Activated T-helper 2 cell treated with anti-CD3 and anti-CD28 coated beads, Interferon-gamma antibody, Interleukin-2, Interleukin-4, amounts not matched to agents 10 μg/mL and 5 μg/mL and 100 μg/mL, durations not matched to agents 14 hours and 24 hours and 36 hours (primary cell): ENCODE measurements around the gene EFCAB6. TPM values are rescaled to one million over a fixed set of nuclear protein-coding genes. Genes with fewer than 3 reads are reported as not detected.

Experiments
- DNase-seq: peaks from one replicate; pipeline ENCODE4 v3.0.0; 2021; ENCODE audit warnings: low spot score
- H3K27ac Mint-ChIP-seq: one replicate; pipeline ENCODE4 v1.8.0; 2021; ENCODE audit warnings: mixed read lengths
- H3K27me3 Mint-ChIP-seq: one replicate; pipeline ENCODE4 v1.8.0; 2021; ENCODE audit warnings: low read depth, mixed read lengths
- H3K36me3 Mint-ChIP-seq: one replicate; pipeline ENCODE4 v1.8.0; 2021; ENCODE audit warnings: low read depth, mixed read lengths
- H3K4me1 Mint-ChIP-seq: one replicate; pipeline ENCODE4 v1.8.0; 2021; ENCODE audit warnings: low read depth, mixed read lengths
- H3K4me3 Mint-ChIP-seq: one replicate; pipeline ENCODE4 v1.8.0; 2021; ENCODE audit warnings: low read depth, mild to moderate bottlenecking, moderate library complexity, mixed read lengths
- H3K9me3 Mint-ChIP-seq: one replicate; pipeline ENCODE4 v1.8.0; 2021; ENCODE audit warnings: mixed read lengths
- intact Hi-C: fragments of 100-400 bp; cut with micrococcal nuclease; formaldehyde crosslinking; loops from one replicate; pipeline ENCODE4 v1.15.1; 2023
- total RNA-seq: library from RNA; stranded (reverse); gene quantifications from 2 replicates; pipeline ENCODE4 v1.2.3, GENCODE V29; 2022

Gene EFCAB6
- total RNA-seq, 1 donor from 2014 or later = 0.11 TPM

- intact Hi-C loops = no loop called here
- Mint-ChIP-seq H3K4me3 (no peak overlapping the region), H3K36me3 (no peaks in the 10 kb centered on the region), H3K27ac (no peak overlapping the region), H3K4me1 (no peaks in the 10 kb centered on the region), H3K27me3 (no peaks in the 10 kb centered on the region), H3K9me3 (no peaks in the 10 kb centered on the region)
- no peak for DNase-seq
These were observed 19.7 kb upstream of the EFCAB6 start for GRCh38 chr22:43831561-43832392.

GRCh38 chr22:43830931-43831560, 18.9 kb upstream of the EFCAB6 start:
- H3K36me3 Mint-ChIP-seq = no peaks in the 10 kb centered on the region
- no peak for DNase-seq
- intact Hi-C loops = no loop called here
- H3K4me3 Mint-ChIP-seq = no peak overlapping the region
- H3K27ac Mint-ChIP-seq = no peak overlapping the region
- H3K4me1 Mint-ChIP-seq = no peaks in the 10 kb centered on the region
- H3K27me3 Mint-ChIP-seq = no peaks in the 10 kb centered on the region
- H3K9me3 Mint-ChIP-seq = no peaks in the 10 kb centered on the region

- no peaks in the 10 kb centered on the region for H3K27me3 Mint-ChIP-seq
- no peaks in the 10 kb centered on the region for H3K36me3 Mint-ChIP-seq
- no peak overlapping the region for H3K27ac Mint-ChIP-seq
- intact Hi-C loops = no loop called here
- no peaks in the 10 kb centered on the region for H3K9me3 Mint-ChIP-seq
- no peak overlapping the region for H3K4me3 Mint-ChIP-seq
- H3K4me1 Mint-ChIP-seq = no peaks in the 10 kb centered on the region
- DNase-seq = no peak
These were observed 18.1 kb upstream of the EFCAB6 start for GRCh38 chr22:43829904-43830851.

GRCh38 chr22:43828998-43829782, 17.1 kb upstream of the EFCAB6 start:
- Mint-ChIP-seq H3K9me3 (no peaks in the 10 kb centered on the region), H3K36me3 (no peaks in the 10 kb centered on the region), H3K4me3 (no peak overlapping the region), H3K4me1 (no peaks in the 10 kb centered on the region), H3K27ac (no peak overlapping the region), H3K27me3 (no peaks in the 10 kb centered on the region)
- intact Hi-C loops = no loop called here
- DNase-seq = no peak

- no peak overlapping the region for H3K27ac Mint-ChIP-seq
- H3K4me3 Mint-ChIP-seq = no peak overlapping the region
- no peaks in the 10 kb centered on the region for H3K4me1 Mint-ChIP-seq
- no peaks in the 10 kb centered on the region for H3K36me3 Mint-ChIP-seq
- intact Hi-C loops = no loop called here
- H3K9me3 Mint-ChIP-seq = no peaks in the 10 kb centered on the region
- DNase-seq = no peak
- H3K27me3 Mint-ChIP-seq = no peaks in the 10 kb centered on the region
These were observed 16.6 kb upstream of the EFCAB6 start for GRCh38 chr22:43828725-43828997.

DNA sequence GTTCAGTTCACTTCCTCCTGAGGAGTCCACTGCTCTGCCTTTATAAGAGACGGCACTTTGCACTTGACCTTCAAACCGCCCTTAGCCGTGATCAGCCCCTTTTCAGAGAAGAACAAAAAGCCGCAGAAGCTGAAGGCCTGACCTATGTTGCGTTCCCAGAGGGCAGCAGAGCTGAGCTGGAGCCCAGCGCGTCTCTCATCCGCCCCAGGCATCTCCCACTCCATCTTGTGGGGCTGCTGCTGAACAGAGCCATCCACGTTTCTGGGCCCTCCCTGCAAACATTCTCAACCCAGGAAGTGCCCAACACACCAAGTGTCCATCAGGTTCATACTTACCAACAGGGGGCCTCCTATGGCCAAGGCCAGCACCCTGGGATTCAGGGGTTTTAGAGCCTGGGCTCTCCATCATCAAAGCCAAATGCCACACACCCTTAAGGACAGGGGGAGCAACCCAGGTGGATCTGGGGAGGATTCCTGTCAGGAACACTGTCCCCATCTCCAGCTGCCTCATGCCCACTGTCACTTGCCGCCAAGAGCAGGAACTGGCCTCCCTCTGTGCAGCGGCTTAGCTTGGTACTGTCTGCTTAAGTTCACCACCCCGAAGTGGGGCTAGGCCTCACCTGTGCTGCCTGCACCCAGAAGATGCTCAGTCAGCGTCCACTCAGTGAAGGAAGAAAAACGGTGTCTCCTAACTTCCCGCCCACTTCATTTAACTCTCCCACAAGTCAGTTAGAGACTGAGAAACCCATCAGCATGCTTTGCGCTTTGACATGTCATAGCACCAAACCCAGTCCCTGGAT, 16.0 kb upstream of the EFCAB6 start:
- Mint-ChIP-seq H3K4me1 (no peaks in the 10 kb centered on the region), H3K4me3 (no peak overlapping the region), H3K9me3 (no peaks in the 10 kb centered on the region), H3K27ac (no peak overlapping the region), H3K36me3 (no peaks in the 10 kb centered on the region), H3K27me3 (no peaks in the 10 kb centered on the region)
- no peak for DNase-seq
- intact Hi-C loops = no loop called here

DNA sequence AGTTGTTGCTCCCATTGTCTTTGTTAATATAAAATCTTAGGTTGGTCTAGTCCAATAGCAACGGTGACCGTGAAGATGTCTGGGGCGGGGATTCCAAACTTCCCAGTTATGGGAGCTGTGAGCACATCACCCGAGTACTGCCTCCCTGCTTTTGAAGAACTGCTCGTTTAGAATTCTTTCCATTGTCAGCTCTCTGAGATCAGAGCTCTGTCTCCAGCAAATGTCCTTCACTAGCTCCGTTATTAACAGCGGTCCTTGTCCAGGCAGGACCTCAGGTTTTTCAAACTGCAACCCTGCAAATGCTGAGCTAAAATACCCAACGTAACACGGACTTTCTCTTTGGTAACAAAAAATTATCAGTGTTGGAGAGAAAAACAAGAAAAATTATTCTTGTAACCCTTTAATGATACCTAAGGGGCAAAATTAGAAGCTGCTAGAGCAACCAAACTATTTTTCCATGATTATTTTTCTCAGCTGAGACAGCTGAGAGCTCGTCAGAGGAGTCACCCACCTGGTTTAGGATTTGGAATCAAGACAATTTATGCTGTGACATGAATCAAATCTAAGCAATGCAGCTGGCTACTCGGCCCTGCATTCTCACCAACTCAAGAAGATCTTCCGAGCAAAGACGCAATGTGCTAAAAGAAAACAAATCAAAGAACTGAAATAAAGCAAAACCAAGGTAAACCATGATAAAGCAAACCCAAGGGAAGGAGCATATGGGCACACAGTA, 15.1 kb upstream of the EFCAB6 start:
- intact Hi-C loops = no loop called here
- no peak for DNase-seq
- Mint-ChIP-seq H3K9me3 (no peaks in the 10 kb centered on the region), H3K27me3 (no peaks in the 10 kb centered on the region), H3K27ac (no peak overlapping the region), H3K4me3 (no peak overlapping the region), H3K36me3 (no peaks in the 10 kb centered on the region), H3K4me1 (no peaks in the 10 kb centered on the region)

GRCh38 chr22:43826142-43827002, 14.3 kb upstream of the EFCAB6 start:
- DNase-seq = no peak
- Mint-ChIP-seq H3K27me3 (no peaks in the 10 kb centered on the region), H3K4me3 (no peak overlapping the region), H3K36me3 (no peaks in the 10 kb centered on the region), H3K9me3 (no peaks in the 10 kb centered on the region), H3K4me1 (no peaks in the 10 kb centered on the region), H3K27ac (no peak overlapping the region)
- intact Hi-C loops = no loop called here

GRCh38 chr22:43825651-43826050, 13.5 kb upstream of the EFCAB6 start:
- intact Hi-C loops = no loop called here
- Mint-ChIP-seq H3K4me1 (no peaks in the 10 kb centered on the region), H3K27me3 (no peaks in the 10 kb centered on the region), H3K9me3 (no peaks in the 10 kb centered on the region), H3K36me3 (no peaks in the 10 kb centered on the region), H3K4me3 (no peak overlapping the region), H3K27ac (no peak overlapping the region)
- DNase-seq = no peak

- Mint-ChIP-seq H3K9me3 (no peaks in the 10 kb centered on the region), H3K4me1 (no peaks in the 10 kb centered on the region), H3K27ac (no peak overlapping the region), H3K36me3 (no peaks in the 10 kb centered on the region), H3K27me3 (no peaks in the 10 kb centered on the region), H3K4me3 (no peak overlapping the region)
- DNase-seq = no peak
- intact Hi-C loops = no loop called here
These were observed 12.8 kb upstream of the EFCAB6 start for GRCh38 chr22:43824724-43825420.
